Activated T-helper 17 cell treated with anti-CD3 and anti-CD28 coated beads, Interleukin-2, amount 50 U/mL, for 72 hours (primary cell): Measurements from ENCODE around the gene SERINC5. TPM values are rescaled to one million over a fixed set of nuclear protein-coding genes. Genes with fewer than 3 reads are reported as not detected.

ENCODE experiments used
- ATAC-seq: fragments of 150-1000 bp; cut with Tn5 transposase; replicated peaks from 2 replicates; pipeline ENCODE4 v1.10.0; 2021; ENCODE audit warnings: mild to moderate bottlenecking, moderate library complexity
- H3K27ac Mint-ChIP-seq: one replicate; pipeline ENCODE4 v1.8.0; 2022; ENCODE audit warnings: mixed read lengths
- H3K27me3 Mint-ChIP-seq: one replicate; pipeline ENCODE4 v1.8.0; 2022; ENCODE audit warnings: mixed read lengths
- H3K36me3 Mint-ChIP-seq: one replicate; pipeline ENCODE4 v1.8.0; 2022; ENCODE audit warnings: low read depth, mild to moderate bottlenecking, mixed read lengths
- H3K4me1 Mint-ChIP-seq: one replicate; pipeline ENCODE4 v1.8.0; 2022; ENCODE audit warnings: mixed read lengths
- H3K4me3 Mint-ChIP-seq: one replicate; pipeline ENCODE4 v1.8.0; 2022; ENCODE audit warnings: mild to moderate bottlenecking, mixed read lengths
- H3K9me3 Mint-ChIP-seq: one replicate; pipeline ENCODE4 v1.8.0; 2022; ENCODE audit warnings: mixed read lengths
- total RNA-seq, 2 donors: library from RNA; stranded (reverse); gene quantifications; one replicate each; pipeline ENCODE4 v1.2.3, GENCODE V29; 2022

The SERINC5 gene
- total RNA-seq, 2 donors from 2014 or later = 50.7 to 76.7 TPM

DNA sequence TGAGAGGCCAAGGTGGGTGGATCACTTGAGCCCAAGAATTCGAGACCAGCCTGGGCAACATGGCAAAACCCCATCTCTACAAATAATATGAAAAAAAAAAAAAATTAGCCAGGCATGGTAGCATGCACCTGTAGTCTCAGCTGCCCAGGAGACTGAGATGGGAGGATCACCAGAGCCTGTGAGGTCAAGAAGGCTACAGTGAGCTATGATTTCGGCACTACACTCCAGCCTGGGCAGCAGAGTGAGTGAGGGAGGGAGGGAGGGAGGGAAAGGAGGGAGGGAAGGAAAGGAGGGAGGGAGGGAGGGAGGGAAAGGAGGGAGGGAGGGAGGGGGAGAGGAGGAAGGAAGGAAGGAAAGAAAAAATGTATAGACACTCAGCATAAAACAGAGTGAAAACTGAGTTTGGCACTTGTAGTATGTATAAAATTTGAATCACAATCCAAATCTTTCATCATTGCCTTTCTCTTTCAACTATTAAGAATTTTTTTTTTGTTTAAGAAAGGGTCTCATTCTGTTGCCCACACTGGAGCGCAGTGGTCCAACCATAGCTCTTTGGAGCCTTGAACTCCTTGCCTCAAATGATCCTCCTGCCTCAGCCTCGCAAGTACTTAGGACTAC, 27.8 kb downstream of the SERINC5 start:
- Mint-ChIP-seq H3K36me3 (peaks cover 60% of the 10 kb centered on the region), H3K27me3 (no peaks in the 10 kb centered on the region), H3K27ac (no peak overlapping the region), H3K4me1 (peaks cover 27% of the 10 kb centered on the region), H3K9me3 (no peaks in the 10 kb centered on the region), H3K4me3 (no peak overlapping the region)
- no peak for ATAC-seq

DNA sequence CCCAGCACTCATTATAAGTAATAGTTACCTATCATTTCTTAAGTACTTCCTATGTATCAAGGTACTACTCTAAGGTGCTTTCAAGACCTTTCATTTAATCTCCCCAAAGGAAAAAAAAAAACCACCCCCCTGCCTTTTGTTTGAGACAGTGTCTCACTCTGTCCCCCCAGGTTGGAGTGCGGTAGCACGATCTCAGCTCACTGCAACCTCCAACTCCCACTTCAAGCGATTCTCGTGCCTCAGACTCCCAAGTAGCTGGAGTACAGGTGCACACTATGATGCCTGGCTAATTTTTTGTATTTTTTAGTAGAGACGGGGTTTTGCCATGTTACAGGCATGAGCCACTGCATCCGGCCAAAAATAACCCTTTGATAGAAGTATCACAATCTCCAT, 29.9 kb downstream of the SERINC5 start:
- ATAC-seq = no peak
- peaks cover 53% of the 10 kb centered on the region for H3K36me3 Mint-ChIP-seq
- H3K9me3 Mint-ChIP-seq = no peaks in the 10 kb centered on the region
- peak overlapping the region; percentile 81 for H3K27ac Mint-ChIP-seq
- H3K4me1 Mint-ChIP-seq = peaks cover 23% of the 10 kb centered on the region
- H3K4me3 Mint-ChIP-seq = peak overlapping the region; percentile 22
- H3K27me3 Mint-ChIP-seq = no peaks in the 10 kb centered on the region

- H3K9me3 Mint-ChIP-seq = no peaks in the 10 kb centered on the region
- H3K4me1 Mint-ChIP-seq = peaks cover 23% of the 10 kb centered on the region
- peak overlapping the region; percentile 77 for H3K27ac Mint-ChIP-seq
- H3K36me3 Mint-ChIP-seq = peaks cover 53% of the 10 kb centered on the region
- no peak overlapping the region for H3K4me3 Mint-ChIP-seq
- H3K27me3 Mint-ChIP-seq = no peaks in the 10 kb centered on the region
- ATAC-seq = no peak
Measured at GRCh38 chr5:80225189-80225933, 30.5 kb downstream of the SERINC5 start.

DNA sequence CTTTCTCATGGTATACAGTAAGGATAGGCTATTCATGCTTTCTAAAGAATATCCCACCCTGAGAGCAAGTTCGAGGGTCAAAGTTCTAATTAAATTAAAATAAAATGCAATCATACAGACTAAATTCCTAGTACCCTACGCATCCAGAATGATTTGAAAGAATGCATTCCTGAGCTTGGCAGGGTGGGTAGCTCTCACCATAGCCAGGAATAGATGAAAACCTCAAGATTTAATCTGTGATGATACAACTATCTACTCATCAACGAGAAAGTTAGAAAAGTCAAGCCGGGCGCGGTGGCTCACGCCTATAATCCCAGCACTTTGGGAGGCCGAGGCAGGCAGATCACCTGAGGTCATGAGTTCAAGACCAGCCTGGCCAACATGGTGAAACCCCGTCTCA, 32.3 kb downstream of the SERINC5 start:
- H3K27me3 Mint-ChIP-seq = no peaks in the 10 kb centered on the region

GRCh38 chr5:80220245-80220897, 35.5 kb downstream of the SERINC5 start:
- Mint-ChIP-seq H3K9me3 (no peaks in the 10 kb centered on the region), H3K27me3 (no peaks in the 10 kb centered on the region), H3K4me3 (peak overlapping the region; percentile 75), H3K4me1 (peaks cover 48% of the 10 kb centered on the region), H3K36me3 (peaks cover 67% of the 10 kb centered on the region), H3K27ac (peak overlapping the region; percentile 73)
- ATAC-seq = no peak

More for the DNA sequence above, 32.3 kb downstream of the SERINC5 start:
- Mint-ChIP-seq H3K4me3 (no peak overlapping the region), H3K36me3 (peaks cover 58% of the 10 kb centered on the region), H3K4me1 (peaks cover 36% of the 10 kb centered on the region), H3K27ac (no peak overlapping the region), H3K9me3 (no peaks in the 10 kb centered on the region)
- ATAC-seq = no peak

DNA sequence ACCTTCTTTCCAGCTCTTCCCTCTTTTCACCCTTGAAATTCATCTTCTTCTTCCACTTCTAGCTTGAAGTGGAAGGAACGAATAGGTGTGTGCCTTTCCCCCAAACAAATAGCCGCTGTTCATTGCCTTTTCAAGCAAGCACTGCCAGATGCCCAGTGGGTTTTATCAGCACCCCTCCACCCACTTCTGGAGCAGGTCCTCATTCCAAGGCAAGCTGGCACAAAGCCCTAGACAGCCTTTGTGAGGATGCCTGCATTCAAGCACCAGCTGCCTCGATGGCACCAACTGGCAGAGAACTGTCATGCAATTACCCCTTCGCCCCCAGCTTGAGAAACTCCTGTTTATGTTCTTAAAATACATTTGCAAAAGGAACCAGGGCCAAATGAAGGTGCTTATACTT, 36.5 kb downstream of the SERINC5 start:
- Mint-ChIP-seq H3K4me1 (peaks cover 51% of the 10 kb centered on the region), H3K36me3 (peaks cover 66% of the 10 kb centered on the region), H3K27ac (peak overlapping the region; percentile 97), H3K27me3 (no peaks in the 10 kb centered on the region), H3K4me3 (peak overlapping the region; percentile 75), H3K9me3 (no peaks in the 10 kb centered on the region)
- no peak for ATAC-seq

- H3K27me3 Mint-ChIP-seq = no peaks in the 10 kb centered on the region
- H3K9me3 Mint-ChIP-seq = no peaks in the 10 kb centered on the region
- no peak for ATAC-seq
- H3K4me3 Mint-ChIP-seq = peak overlapping the region; percentile 75
- peak overlapping the region; percentile 97 for H3K27ac Mint-ChIP-seq
- peaks cover 73% of the 10 kb centered on the region for H3K36me3 Mint-ChIP-seq
- peaks cover 64% of the 10 kb centered on the region for H3K4me1 Mint-ChIP-seq
Measured at GRCh38 chr5:80217667-80218066, 38.2 kb downstream of the SERINC5 start.

DNA sequence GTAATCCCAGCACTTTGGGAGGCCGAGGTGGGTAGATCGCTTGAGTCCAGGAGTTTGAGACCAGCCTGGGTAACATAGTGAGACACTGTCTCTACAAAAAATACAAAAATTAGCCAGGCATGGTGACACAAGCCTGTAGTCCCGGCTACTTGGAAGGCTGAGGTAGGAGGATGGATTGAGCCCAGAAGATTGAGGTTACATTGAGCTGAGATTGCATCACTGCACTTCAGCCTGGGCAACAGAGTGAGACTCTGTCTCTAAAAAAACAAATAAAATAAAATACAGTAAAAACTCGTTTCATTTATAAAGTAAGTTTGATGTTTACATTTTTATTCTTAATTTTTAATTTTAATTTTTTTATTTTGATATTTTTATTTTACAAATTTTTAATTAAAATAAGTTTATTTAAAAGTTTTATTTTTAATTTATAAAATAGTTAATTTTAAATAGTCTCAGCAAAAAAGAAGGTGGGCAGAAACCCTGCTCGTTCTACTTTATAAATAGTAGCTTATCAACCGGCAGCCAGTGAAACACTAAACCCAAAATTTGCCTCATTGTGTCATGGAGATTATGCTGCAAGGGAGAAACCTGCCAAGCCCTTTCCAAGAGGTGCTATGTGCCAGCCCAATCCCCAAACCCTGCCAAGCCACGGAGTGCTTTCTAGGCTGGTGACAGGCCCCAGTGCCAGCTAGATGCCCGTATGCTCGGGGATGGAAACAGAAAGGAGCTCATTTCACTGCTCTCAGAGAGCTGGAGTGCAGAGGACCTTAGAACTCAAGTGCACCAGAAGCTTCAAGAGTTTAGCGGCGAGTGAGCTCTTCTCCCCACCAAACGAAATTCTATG, 38.9 kb downstream of the SERINC5 start:
- H3K36me3 Mint-ChIP-seq = peaks cover 75% of the 10 kb centered on the region
- peak overlapping the region; percentile 75 for H3K4me3 Mint-ChIP-seq
- ATAC-seq = no peak
- H3K9me3 Mint-ChIP-seq = no peaks in the 10 kb centered on the region
- no peaks in the 10 kb centered on the region for H3K27me3 Mint-ChIP-seq
- peaks cover 64% of the 10 kb centered on the region for H3K4me1 Mint-ChIP-seq
- peak overlapping the region; percentile 97 for H3K27ac Mint-ChIP-seq

DNA sequence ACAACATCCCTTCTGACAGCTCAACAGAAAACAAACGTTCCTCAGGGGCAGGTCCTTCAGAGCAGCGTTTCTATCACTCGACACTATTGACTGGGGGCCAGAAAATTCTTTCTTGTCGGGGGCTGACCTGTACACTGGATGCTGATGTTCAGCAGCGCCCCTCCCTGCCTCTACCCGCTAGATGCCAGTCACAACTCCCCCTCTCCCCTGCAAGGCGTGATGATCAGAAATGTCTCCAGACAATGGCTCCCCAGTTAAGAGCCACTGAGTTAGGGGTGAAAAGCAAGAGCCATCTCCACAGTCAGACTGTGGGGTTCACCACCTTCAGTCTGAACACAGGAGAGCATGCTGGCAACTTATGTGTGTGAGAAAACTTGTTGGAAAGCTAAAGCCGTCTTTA, 39.8 kb downstream of the SERINC5 start:
- H3K27me3 Mint-ChIP-seq = no peaks in the 10 kb centered on the region
- peaks cover 68% of the 10 kb centered on the region for H3K4me1 Mint-ChIP-seq
- H3K27ac Mint-ChIP-seq = peak overlapping the region; percentile 97
- peak overlapping the region; percentile 75 for H3K4me3 Mint-ChIP-seq
- H3K9me3 Mint-ChIP-seq = no peaks in the 10 kb centered on the region
- peaks cover 72% of the 10 kb centered on the region for H3K36me3 Mint-ChIP-seq
- ATAC-seq = no peak

GRCh38 chr5:80215523-80215922, 40.3 kb downstream of the SERINC5 start:
- H3K27me3 Mint-ChIP-seq = no peaks in the 10 kb centered on the region
- H3K36me3 Mint-ChIP-seq = peaks cover 72% of the 10 kb centered on the region
- H3K27ac Mint-ChIP-seq = peak overlapping the region; percentile 97
- no peaks in the 10 kb centered on the region for H3K9me3 Mint-ChIP-seq
- H3K4me1 Mint-ChIP-seq = peaks cover 70% of the 10 kb centered on the region
- peak; percentile 55 for ATAC-seq
- peak overlapping the region; percentile 75 for H3K4me3 Mint-ChIP-seq

- H3K27ac Mint-ChIP-seq = peak overlapping the region; percentile 97
- no peak for ATAC-seq
- no peaks in the 10 kb centered on the region for H3K27me3 Mint-ChIP-seq
- no peaks in the 10 kb centered on the region for H3K9me3 Mint-ChIP-seq
- H3K36me3 Mint-ChIP-seq = peaks cover 68% of the 10 kb centered on the region
- peak overlapping the region; percentile 75 for H3K4me3 Mint-ChIP-seq
- peaks cover 64% of the 10 kb centered on the region for H3K4me1 Mint-ChIP-seq
Measured at GRCh38 chr5:80213466-80213865, 42.4 kb downstream of the SERINC5 start.

GRCh38 chr5:80212171-80212667, 43.6 kb downstream of the SERINC5 start:
- no peaks in the 10 kb centered on the region for H3K9me3 Mint-ChIP-seq
- H3K27ac Mint-ChIP-seq = peak overlapping the region; percentile 40
- H3K4me3 Mint-ChIP-seq = peak overlapping the region; percentile 75
- H3K4me1 Mint-ChIP-seq = peaks cover 67% of the 10 kb centered on the region
- H3K27me3 Mint-ChIP-seq = no peaks in the 10 kb centered on the region
- ATAC-seq = peak; percentile 58
- H3K36me3 Mint-ChIP-seq = peaks cover 63% of the 10 kb centered on the region

- ATAC-seq = no peak
- peak overlapping the region; percentile 75 for H3K4me3 Mint-ChIP-seq
- H3K27me3 Mint-ChIP-seq = no peaks in the 10 kb centered on the region
- peaks cover 63% of the 10 kb centered on the region for H3K36me3 Mint-ChIP-seq
- H3K9me3 Mint-ChIP-seq = no peaks in the 10 kb centered on the region
- peak overlapping the region; percentile 40 for H3K27ac Mint-ChIP-seq
- H3K4me1 Mint-ChIP-seq = peaks cover 69% of the 10 kb centered on the region
Measured at GRCh38 chr5:80211327-80211726, 44.5 kb downstream of the SERINC5 start.

DNA sequence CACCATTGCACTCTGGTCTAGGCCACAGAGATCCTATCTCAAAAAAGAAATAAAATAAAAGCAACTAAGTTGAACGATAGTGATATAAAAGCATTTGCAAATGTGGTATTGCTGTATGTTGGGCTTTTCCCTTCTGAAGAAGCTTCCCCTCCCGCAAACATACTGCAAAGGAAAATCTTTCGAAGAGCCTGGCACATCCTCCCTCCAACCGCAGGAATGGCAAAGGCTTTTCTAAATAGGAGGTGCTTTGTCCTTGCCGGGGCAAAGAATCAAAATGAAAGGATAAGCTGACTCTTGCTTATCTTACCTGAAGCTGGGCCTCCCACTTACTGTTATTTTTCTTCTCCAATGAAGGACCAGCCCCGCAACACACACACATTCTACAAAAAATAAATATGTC, 45.8 kb downstream of the SERINC5 start:
- Mint-ChIP-seq H3K36me3 (peaks cover 63% of the 10 kb centered on the region), H3K4me1 (peaks cover 66% of the 10 kb centered on the region), H3K4me3 (peak overlapping the region; percentile 75), H3K27me3 (no peaks in the 10 kb centered on the region), H3K9me3 (no peaks in the 10 kb centered on the region), H3K27ac (peak overlapping the region; percentile 40)
- ATAC-seq = no peak
